ENCODE measurements around the gene C2CD3. TPM values are rescaled to one million over a fixed set of nuclear protein-coding genes. Genes with fewer than 3 reads are reported as not detected.

C2CD3 gene
- total RNA-seq, 1 experiment from 2014 or later: 22.0 TPM

DNA sequence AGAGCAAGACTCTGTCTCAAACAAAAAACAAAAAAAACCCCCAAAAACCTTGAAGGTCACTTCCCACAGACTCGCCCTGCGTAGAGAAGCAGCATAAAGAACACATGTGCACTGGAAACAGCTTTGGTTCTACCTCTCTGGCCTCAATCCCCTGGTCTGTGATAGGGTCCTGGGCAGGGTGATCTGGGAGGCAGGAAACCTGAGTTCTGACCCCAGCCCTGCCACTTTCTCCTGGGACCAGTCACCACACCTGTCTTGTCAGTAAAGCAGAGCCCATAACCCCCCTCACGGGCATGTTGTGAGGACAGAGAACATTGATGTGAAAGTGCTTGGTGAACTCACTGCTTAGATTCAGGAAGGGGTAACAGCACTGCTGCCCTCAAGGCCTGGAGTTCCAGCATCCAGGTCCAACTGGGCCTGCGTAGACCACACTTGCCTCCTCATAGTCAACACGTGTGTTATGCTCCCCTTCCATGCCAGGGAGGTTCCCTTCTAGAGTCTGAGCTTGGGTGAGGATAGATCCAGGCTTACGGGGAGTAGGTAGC is 199.6 kb downstream of the C2CD3 start:
- Histone ChIP-seq H3K23ac (ENCODE audit: insufficient read length, low read depth, low read length) (no peak overlapping the region), H2BK120ac (ENCODE audit: low read depth, low read length, poor library complexity, severe bottlenecking) (no peak overlapping the region), H2BK20ac (ENCODE audit: low read depth, low read length, poor library complexity, severe bottlenecking) (no peak overlapping the region), H3K79me2 (ENCODE audit: insufficient read depth, low read length) (no peaks in the 10 kb centered on the region), H3K4ac (ENCODE audit: low read depth, low read length) (no peak overlapping the region), H4K5ac (ENCODE audit: insufficient read length, low read depth, low read length) (no peak overlapping the region), H2BK12ac (ENCODE audit: insufficient read length, low read depth, low read length) (no peak overlapping the region), H3K4me1 (ENCODE audit: insufficient read depth, low read length) (no peaks in the 10 kb centered on the region), H4K20me1 (ENCODE audit: control insufficient read depth, insufficient read depth, insufficient read length) (no peaks in the 10 kb centered on the region), H3K9ac (ENCODE audit: extremely low read depth, insufficient read length, low read length) (no peak overlapping the region), H2BK5ac (ENCODE audit: insufficient read length, low read length) (no peak overlapping the region), H3K79me1 (ENCODE audit: insufficient read depth, low read depth, low read length, poor library complexity, severe bottlenecking) (no peaks in the 10 kb centered on the region), H3K23me2 (ENCODE audit: insufficient read length, low read depth, low read length, poor library complexity, severe bottlenecking) (no peaks in the 10 kb centered on the region), H3K27ac (ENCODE audit: insufficient read length, low read depth, low read length) (no peak overlapping the region), H3K14ac (ENCODE audit: insufficient read depth, low read length) (no peak overlapping the region), H4K8ac (replicated peaks; ENCODE audit: insufficient read length, low read depth, low read length) (no peak overlapping the region), H2BK15ac (ENCODE audit: low read depth, low read length) (no peak overlapping the region), H2AK5ac (ENCODE audit: insufficient read length, low read length) (no peak overlapping the region), H3K27me3 (ENCODE audit: insufficient read depth, low read length) (no peaks in the 10 kb centered on the region), H3K9me3 (ENCODE audit: control insufficient read depth, low read depth, low read length) (no peaks in the 10 kb centered on the region), H2AFZ (ENCODE audit: low read length) (no peak overlapping the region), H3K18ac (ENCODE audit: insufficient read length, low read depth, low read length) (no peak overlapping the region), H4K91ac (ENCODE audit: insufficient read length, low read depth, low read length) (no peak overlapping the region), H3K56ac (ENCODE audit: insufficient read length, low read depth, low read length) (no peak overlapping the region), H3T11ph (ENCODE audit: low read length) (no peak overlapping the region), H3K4me2 (ENCODE audit: insufficient read depth, insufficient read length, low read length) (no peak overlapping the region)
- Mint-ChIP-seq H3K9me3 (no peaks in the 10 kb centered on the region), H3K27me3 (ENCODE audit: low read depth) (peaks cover 2% of the 10 kb centered on the region), H3K36me3 (ENCODE audit: insufficient read depth in 1 of 3, low read depth in 3 of 3) (peaks cover 17 to 26% (median 25%) of the 10 kb centered on the region in 3 experiments; a peak in 6 of 7 replicates), H3K4me3 (no peak overlapping the region), H3K4me1 (peaks cover 0 to 5% of the 10 kb centered on the region in 2 experiments; a peak in 1 of 4 replicates), H3K27ac (peak overlapping the region in 1 of 3 experiments; percentile 70; a peak in 2 of 7 replicates)
- DNase-seq: no peak
- WGBS (ENCODE audit: extremely low coverage, insufficient read length, low lambda C conversion rate): no CpG with 5 or more reads among the region's 6 CpGs
- no peak for TF ChIP-seq CTCF (conservative IDR thresholded peaks at IDR 0.05)

Measured in H9 (cell line).